ENCODE measurements around the gene BORCS5. TPM values are rescaled to one million over a fixed set of nuclear protein-coding genes. Genes with fewer than 3 reads are reported as not detected.
A peak's percentile ranks its signal among the peaks of the same experiment; 100 is the strongest.

The BORCS5 gene
- total and polyA plus RNA-seq, 5 donors: 6.3 to 10.9 (median 10.0) TPM

DNA sequence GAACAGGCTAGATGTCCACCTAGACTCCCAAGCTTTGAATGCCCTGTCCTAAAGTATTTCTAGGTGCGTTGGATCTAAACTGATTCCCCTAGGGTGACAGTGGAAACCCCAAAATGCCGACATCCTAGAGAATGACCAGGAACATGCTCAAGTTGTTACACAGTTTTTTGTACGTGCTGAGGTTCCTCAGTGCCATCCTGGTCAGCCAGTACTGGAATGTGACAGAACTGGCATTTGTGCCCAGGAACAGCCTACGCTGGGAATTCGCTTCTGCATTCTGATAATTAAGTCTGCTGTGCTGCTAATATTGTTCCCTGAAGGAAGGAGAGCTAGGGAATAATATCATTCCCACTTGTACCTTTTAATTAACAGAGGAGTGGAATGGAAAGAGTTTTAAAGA is 40.3 kb downstream of the BORCS5 start:
- no peaks in the 10 kb centered on the region for H3K27me3 ChIP-seq (ENCODE audit: control insufficient read depth, insufficient read depth)
- intact Hi-C loops (cut with DNase I): loop anchor here in 2 of 4 donors (10.0 kb wide), 2 partner anchors 48 to 168 kb away; partner anchors contain the start of gene DUSP16 (in 1 of the 2)
- DNase-seq (no peak), ATAC-seq (no peak)
- no peak overlapping the region for H3K27ac ChIP-seq (ENCODE audit: low read length)
- peaks cover 2% of the 10 kb centered on the region for H3K4me1 ChIP-seq (ENCODE audit: control insufficient read depth, insufficient read depth, low read length)
- 73% methylated on average over 5 of the region's 5 CpGs for WGBS
- no peak overlapping the region for H3K4me3 ChIP-seq (ENCODE audit: low read length)
- H3K9me3 ChIP-seq (ENCODE audit: control insufficient read depth, low read length): no peaks in the 10 kb centered on the region

DNA sequence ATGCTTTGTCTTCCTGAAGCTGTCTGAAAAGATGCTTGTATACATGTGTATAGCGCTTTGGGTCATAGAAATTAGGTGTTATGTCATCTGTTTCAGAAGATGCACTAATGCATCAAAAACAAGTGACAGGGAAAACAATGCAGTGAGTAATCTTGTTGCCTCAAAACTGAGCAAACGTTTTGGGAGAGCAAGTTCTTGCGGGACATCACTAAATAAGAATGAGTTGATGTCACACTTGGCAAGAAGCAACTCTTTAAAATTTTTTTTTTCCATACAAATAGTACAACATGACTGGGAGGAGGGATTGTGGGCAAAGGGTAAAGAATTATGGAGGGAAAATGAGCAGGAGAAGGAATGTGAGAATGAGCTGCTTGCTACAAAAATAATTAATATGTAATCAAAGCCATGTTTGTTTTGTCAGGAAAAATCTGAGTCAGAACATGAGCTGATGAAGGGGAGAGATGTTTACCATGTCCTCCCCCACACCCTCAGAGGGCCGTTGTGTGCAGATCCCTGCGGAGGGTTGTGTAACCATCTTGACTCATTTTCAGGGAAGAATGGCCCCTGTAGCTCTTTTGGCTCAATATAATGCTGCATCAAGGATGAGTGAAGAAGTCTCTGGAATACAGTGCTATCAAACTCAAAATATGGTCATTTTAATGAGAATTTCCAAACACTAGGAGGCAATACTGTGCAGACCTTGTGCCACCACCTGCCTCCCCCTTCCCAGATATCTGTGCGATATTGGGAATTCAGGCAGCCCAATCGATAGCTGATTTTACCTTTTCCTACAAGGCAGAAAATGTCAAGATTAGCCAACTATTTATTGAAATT is 41.4 kb downstream of the BORCS5 start:
- Histone ChIP-seq H3K4me1 (ENCODE audit: control insufficient read depth, insufficient read depth, low read length) (no peaks in the 10 kb centered on the region), H3K9me3 (ENCODE audit: control insufficient read depth, low read length) (no peaks in the 10 kb centered on the region), H3K27me3 (ENCODE audit: control insufficient read depth, insufficient read depth) (no peaks in the 10 kb centered on the region), H3K27ac (ENCODE audit: low read length) (peak overlapping the region; percentile 20), H3K4me3 (ENCODE audit: low read length) (no peak overlapping the region)
- ATAC-seq (peak; percentile 94 to 96), DNase-seq (peak; percentile 66 to 79 (median 75))
- intact Hi-C loops (cut with DNase I): loop anchor here in 2 of 4 donors (10.0 kb wide), 2 partner anchors 47 to 167 kb away; partner anchors contain the start of gene DUSP16 (in 1 of the 2)
- 49% methylated on average over 7 of the region's 7 CpGs for WGBS

DNA sequence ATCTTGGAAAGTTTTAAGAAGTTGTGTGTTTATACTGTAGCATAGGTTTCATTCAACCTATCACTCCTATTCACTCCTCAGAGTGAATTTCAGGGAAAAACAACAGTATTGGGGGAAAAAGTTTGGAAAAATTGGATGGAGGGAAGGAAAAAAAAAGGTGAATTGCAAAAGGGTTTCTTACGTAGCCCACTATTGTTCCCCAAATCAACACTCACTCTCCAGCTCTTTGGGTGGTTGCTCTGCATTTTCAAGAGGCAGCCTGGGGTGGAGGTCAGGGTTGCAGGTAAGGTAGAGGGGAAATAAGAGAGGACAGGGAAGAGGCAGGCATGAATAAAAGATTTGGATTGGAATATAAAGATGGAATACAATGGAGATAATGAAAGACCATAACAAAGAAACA is 42.3 kb downstream of the BORCS5 start:
- intact Hi-C loops (cut with DNase I): loop anchor here in 2 of 4 donors (10.0 kb wide), 2 partner anchors 46 to 166 kb away; partner anchors contain the start of gene DUSP16 (in 1 of the 2)
- H3K9me3 ChIP-seq (ENCODE audit: control insufficient read depth, low read length): no peaks in the 10 kb centered on the region
- ATAC-seq: no peak
- H3K27ac ChIP-seq (ENCODE audit: low read length): no peak overlapping the region
- no peak for DNase-seq
- H3K27me3 ChIP-seq (ENCODE audit: control insufficient read depth, insufficient read depth): no peaks in the 10 kb centered on the region
- H3K4me3 ChIP-seq (ENCODE audit: low read length): no peak overlapping the region
- H3K4me1 ChIP-seq (ENCODE audit: control insufficient read depth, insufficient read depth, low read length): no peaks in the 10 kb centered on the region
- WGBS: 94% methylated on average over 1 of the region's 1 CpG

DNA sequence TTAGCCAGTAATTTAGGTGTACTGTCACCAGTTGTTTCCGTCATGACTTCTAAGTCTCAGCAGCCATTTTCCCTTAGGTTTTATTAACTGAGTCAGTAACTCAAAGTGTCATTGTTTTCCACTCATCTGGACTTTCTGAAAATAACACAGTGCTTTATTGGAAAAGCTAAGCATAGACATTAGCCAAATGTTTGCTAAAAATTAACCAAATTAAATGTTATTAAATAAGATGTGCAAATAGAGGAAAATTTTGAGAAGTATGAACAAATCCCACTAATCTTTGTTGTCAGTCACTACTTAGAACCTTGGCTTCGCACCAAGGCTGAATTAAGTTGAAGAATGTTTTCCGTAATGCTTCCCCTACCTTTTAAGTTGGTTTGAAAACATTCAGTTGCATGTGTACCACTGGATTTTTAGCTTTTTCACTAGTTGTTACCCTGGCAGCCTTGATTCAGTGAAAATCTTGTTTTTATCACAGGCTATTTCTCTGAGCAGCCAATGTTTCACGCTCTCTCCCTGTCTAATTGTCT is 43.0 kb downstream of the BORCS5 start:
- 81% methylated on average over 4 of the region's 4 CpGs for WGBS
- peak overlapping the region; percentile 39 for H3K27ac ChIP-seq (ENCODE audit: low read length)
- DNase-seq (no peak), ATAC-seq (no peak)
- intact Hi-C loops (cut with DNase I): loop anchor here in 2 of 4 donors (10.0 kb wide), 2 partner anchors 45 to 165 kb away; partner anchors contain the start of gene DUSP16 (in 1 of the 2)
- peaks cover 1% of the 10 kb centered on the region for H3K4me1 ChIP-seq (ENCODE audit: control insufficient read depth, insufficient read depth, low read length)
- no peaks in the 10 kb centered on the region for H3K9me3 ChIP-seq (ENCODE audit: control insufficient read depth, low read length)
- H3K27me3 ChIP-seq (ENCODE audit: control insufficient read depth, insufficient read depth): no peaks in the 10 kb centered on the region
- no peak overlapping the region for H3K4me3 ChIP-seq (ENCODE audit: low read length)

DNA sequence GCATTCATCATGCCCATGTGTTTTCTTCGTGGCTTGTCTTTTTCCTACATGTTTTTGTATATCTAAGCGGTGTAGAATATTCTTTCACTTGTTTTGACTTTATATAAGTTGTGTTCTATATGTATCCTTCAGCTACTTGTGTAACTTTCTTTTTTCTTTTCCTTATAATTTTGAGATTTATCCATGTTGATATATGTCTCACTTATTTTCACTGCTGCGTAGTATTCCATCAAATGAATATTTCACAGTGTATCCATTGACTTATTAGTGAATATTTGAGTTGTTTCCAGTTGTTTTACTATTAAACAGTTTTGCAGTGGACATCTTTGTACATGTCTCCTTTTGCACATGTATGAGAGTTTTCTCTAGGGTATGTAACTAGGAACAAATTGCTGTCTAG is 43.9 kb downstream of the BORCS5 start:
- H3K27me3 ChIP-seq (ENCODE audit: control insufficient read depth, insufficient read depth): no peaks in the 10 kb centered on the region
- ATAC-seq (no peak), DNase-seq (no peak)
- WGBS: 95% methylated on average over 3 of the region's 3 CpGs
- H3K27ac ChIP-seq (ENCODE audit: low read length): no peak overlapping the region
- intact Hi-C loops (cut with DNase I): no loop called here
- H3K4me1 ChIP-seq (ENCODE audit: control insufficient read depth, insufficient read depth, low read length): peaks cover 1% of the 10 kb centered on the region
- H3K9me3 ChIP-seq (ENCODE audit: control insufficient read depth, low read length): no peaks in the 10 kb centered on the region
- H3K4me3 ChIP-seq (ENCODE audit: low read length): no peak overlapping the region

DNA sequence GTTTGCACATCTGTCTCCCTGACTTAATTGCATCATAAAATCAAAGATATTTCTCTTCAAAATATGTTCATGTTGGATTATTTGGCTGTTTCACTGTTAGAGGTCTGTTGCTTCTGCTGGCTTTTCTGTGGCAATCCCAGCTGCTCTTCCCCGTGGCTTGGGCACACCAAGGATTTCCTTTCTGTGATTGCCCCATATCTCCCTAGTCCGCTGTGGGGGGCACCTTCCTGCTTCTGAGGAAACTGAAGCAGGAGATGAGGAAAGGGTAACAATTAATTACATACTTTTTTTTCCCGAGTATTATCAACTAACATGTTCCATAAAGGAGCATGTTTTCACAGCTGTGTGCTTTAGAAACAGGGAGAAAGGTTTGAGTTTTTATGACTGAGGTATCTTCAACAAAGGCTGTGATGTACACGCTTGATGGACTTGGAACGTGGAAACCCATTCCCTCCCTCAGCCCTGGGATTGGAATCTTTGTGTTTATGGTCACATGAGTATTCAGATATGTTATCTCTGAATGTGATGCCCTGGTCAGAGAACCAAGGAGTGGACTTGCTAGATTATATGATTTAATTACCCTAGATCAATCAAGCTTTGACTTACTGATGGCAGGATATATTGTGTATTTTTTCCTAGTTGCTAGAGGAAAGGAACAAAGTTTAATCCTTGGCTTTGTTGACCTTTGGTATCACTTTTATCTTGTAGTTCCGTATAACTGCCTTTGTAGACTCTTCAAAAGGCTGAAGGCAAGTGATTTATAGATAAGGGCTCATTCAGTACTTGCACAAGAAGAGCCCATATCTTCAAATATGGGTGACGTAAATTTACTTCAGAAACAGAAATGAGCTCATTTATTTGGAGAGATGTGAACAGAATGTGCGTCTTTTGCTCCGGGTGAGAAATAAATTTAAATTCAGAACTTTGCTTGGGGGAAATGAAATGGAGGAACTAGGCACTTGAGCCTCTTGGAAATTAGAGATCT is 46.7 kb downstream of the BORCS5 start:
- 57% methylated on average over 9 of the region's 9 CpGs for WGBS
- intact Hi-C loops (cut with DNase I): no loop called here
- Histone ChIP-seq H3K9me3 (ENCODE audit: control insufficient read depth, low read length) (no peaks in the 10 kb centered on the region), H3K27ac (ENCODE audit: low read length) (no peak overlapping the region), H3K27me3 (ENCODE audit: control insufficient read depth, insufficient read depth) (no peaks in the 10 kb centered on the region), H3K4me3 (ENCODE audit: low read length) (no peak overlapping the region), H3K4me1 (ENCODE audit: control insufficient read depth, insufficient read depth, low read length) (peaks cover 1% of the 10 kb centered on the region)
- peak; percentile 41 to 74 for ATAC-seq
- no peak for DNase-seq

DNA sequence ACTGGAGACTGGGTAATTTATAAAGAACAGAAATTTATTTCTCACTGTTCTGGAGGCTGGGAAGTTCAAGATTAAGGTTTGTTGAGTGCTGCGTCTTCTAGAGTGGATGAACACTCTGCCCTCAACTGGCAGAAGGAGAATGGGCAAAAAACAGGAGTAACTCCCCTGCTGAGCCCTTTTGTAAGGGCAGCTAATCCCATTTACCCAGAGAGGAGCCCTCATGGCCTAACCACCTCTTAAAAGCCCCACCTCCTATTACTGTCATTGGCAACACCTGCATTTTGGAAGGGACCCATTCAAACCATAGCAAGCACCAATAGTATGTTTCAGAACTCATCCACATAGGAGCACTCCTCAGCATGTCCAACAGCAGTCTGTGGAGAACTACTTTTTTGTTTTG is 47.4 kb downstream of the BORCS5 start:
- no peaks in the 10 kb centered on the region for H3K27me3 ChIP-seq (ENCODE audit: control insufficient read depth, insufficient read depth)

DNA sequence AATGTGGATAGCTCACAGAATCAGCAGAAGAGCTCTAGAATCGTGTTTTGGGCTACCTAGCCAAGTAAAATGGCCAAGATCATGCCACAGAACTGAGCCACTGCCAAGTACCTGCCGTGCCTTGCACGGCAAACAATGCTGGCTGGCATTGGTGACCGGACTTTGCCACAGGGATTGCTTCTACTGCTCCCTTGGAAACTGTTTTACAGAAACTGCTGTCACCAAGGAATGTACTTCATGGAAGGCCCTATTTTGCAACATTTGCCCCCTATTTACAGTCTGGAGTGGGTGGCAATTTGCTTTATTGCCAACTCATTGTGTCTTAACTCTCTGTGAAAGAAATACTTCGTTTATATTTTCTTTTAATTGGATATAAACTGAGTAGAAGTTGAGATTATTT is 49.0 kb downstream of the BORCS5 start:
- 71% methylated on average over 5 of the region's 5 CpGs for WGBS
- Histone ChIP-seq H3K9me3 (ENCODE audit: control insufficient read depth, low read length) (no peaks in the 10 kb centered on the region), H3K27ac (ENCODE audit: low read length) (no peak overlapping the region), H3K4me1 (ENCODE audit: control insufficient read depth, insufficient read depth, low read length) (peaks cover 1% of the 10 kb centered on the region), H3K27me3 (ENCODE audit: control insufficient read depth, insufficient read depth) (no peaks in the 10 kb centered on the region), H3K4me3 (ENCODE audit: low read length) (no peak overlapping the region)
- ATAC-seq: no peak
- no peak for DNase-seq
- intact Hi-C loops (cut with DNase I): no loop called here

More for the DNA sequence above, 47.4 kb downstream of the BORCS5 start:
- no peak for ATAC-seq
- intact Hi-C loops (cut with DNase I): no loop called here
- DNase-seq: no peak
- WGBS: 96% methylated on average over 1 of the region's 1 CpG
- H3K27ac ChIP-seq (ENCODE audit: low read length): no peak overlapping the region
- peaks cover 1% of the 10 kb centered on the region for H3K4me1 ChIP-seq (ENCODE audit: control insufficient read depth, insufficient read depth, low read length)
- H3K4me3 ChIP-seq (ENCODE audit: low read length): no peak overlapping the region
- H3K9me3 ChIP-seq (ENCODE audit: control insufficient read depth, low read length): no peaks in the 10 kb centered on the region

DNA sequence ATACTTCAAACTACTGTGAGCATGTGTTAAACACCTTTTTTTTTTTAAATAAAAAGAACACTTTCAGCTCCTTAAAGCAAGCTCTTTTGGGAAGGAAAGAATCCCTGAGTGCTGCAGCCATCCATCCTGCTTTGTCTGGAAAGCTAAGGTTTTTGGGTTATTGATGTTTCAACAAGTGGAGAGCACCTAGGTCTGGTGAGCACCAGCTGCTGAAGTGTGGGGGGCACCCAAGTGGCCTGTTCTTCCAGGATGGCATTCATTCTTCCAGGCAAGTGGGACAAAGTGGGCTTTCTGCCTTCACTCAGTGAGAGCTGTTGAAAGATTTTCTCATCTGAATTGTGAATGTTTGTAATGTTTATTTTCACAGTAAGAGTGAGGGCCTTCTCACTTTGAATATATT is 49.9 kb downstream of the BORCS5 start:
- Histone ChIP-seq H3K4me3 (ENCODE audit: low read length) (no peak overlapping the region), H3K27ac (ENCODE audit: low read length) (no peak overlapping the region), H3K9me3 (ENCODE audit: control insufficient read depth, low read length) (no peaks in the 10 kb centered on the region), H3K4me1 (ENCODE audit: control insufficient read depth, insufficient read depth, low read length) (peaks cover 1% of the 10 kb centered on the region), H3K27me3 (ENCODE audit: control insufficient read depth, insufficient read depth) (no peaks in the 10 kb centered on the region)
- ATAC-seq (no peak), DNase-seq (no peak)
- intact Hi-C loops (cut with DNase I): no loop called here

DNA sequence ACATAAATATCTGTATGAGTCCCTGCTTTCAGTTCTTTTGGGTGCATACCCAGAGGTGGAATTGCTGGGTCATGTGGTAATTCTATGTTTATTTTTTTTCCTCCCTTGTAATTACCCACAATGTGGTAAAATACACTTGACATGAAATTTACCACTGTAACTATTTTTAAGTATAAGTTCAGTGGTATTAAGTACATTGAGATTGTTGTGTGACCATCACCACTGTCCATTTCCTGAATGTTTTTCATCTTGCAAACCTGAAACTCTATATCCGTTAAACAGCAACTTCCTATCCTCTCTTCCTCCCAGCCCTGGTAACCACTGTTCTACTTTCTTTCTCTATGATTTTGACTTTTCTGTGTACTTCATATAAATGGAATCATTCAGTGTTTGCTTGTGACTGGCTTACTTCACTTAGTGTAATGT is 51.4 kb downstream of the BORCS5 start:
- H3K9me3 ChIP-seq (ENCODE audit: control insufficient read depth, low read length): no peaks in the 10 kb centered on the region
- no peak overlapping the region for H3K4me3 ChIP-seq (ENCODE audit: low read length)
- DNase-seq (no peak), ATAC-seq (no peak)
- no peaks in the 10 kb centered on the region for H3K27me3 ChIP-seq (ENCODE audit: control insufficient read depth, insufficient read depth)
- intact Hi-C loops (cut with DNase I): no loop called here
- H3K4me1 ChIP-seq (ENCODE audit: control insufficient read depth, insufficient read depth, low read length): peaks cover 1% of the 10 kb centered on the region
- H3K27ac ChIP-seq (ENCODE audit: low read length): no peak overlapping the region
- 84% methylated on average over 1 of the region's 1 CpG for WGBS

All from right cardiac atrium (tissue), 5 donors.